HG03442 (cell line): ENCODE results near the gene ECI2.
"Not testable (repeated sequence)": the region's sequence is repeated elsewhere in the genome, so short reads cannot be mapped to it uniquely, and the experiment has no call there.

Source experiments
- ATAC-seq: cut with Tn5 transposase; IDR thresholded peaks from one replicate; pipeline ENCODE4 v1.9.1; 2021; ENCODE audit warnings: mild to moderate bottlenecking, moderate library complexity; ENCODE audit not compliant: unreplicated experiment

Gene ECI2

DNA sequence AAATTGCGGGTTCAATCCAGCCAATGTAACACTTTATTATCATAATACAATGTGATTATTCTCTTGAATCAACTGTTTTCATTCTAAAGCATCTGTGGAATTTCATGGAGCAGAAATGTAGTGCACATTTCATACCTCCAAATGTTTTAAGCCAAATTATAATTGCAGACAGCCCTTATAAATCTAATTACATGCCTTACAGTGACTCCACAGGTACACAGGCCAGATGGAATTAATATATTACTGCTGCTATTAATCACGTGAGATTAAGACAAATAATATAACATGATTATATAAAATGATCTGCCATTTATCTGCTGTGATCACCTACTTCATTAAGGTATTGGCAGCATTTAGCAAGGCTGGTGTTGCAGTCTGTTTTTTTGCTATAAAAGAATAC lies 9.7 kb upstream of the ECI2 start:
- ATAC-seq: no peak

DNA sequence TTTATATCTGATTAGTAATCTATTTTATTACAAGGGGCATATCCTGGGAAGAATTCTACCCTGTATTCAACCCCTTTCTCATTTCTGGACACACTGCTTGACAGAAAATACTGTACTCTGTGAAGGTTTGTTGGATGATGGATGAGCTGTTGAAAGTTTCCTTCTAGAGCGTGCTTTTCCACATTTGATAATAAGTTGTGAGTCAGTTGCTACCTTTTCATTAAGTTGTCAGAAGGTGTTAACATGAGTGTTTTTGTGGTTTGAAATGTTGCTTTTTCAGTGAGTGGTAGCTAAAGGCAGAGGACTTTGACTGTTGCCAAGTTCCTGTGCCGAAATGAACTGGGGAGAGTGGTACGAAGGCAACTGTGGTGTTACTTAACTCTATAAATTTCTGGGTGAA lies 3.9 kb upstream of the ECI2 start:
- no peak for ATAC-seq

DNA sequence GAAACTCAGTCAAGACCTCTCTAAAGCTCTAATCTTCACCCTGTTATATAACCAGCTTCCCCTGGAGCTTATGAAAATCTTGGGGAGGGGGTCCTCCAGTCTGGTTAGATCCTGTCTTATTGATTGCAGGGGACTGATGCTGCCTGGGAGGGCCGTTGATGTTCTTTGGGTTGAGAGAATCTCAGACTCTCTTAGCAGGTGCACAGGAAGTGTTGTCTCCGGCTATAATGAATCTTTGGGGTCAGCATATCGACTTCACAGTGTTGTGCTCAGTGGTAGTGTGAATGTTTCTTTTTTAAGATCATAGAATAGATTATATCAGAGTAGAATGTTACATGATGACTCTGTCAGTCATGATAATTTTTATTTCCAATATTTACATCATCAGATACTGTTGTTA lies 2.8 kb upstream of the ECI2 start:
- no peak for ATAC-seq

DNA sequence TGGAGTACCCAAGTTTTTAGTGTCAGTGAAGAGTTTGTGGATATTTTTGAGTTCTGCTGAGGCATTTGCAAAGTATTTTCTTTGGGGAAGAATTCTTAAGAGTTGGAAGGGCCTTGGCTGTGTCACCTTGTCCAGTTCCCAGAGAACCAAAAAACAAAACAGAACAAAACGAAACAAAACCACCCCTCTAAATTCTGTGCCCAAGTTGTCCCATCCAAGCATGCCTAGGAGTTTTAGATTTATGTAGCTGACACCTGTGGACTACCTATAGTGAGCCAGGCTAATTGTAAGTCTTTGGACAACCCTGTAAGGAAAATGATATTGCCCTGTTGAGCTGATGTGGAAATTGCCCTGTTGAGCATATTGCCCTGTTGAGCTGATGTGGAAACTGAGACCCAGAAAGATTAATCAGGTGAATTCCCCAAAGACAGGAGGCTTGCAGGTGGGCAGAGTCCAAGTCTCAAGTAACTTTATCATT lies 1.0 kb upstream of the ECI2 start:
- ATAC-seq: no peak

DNA sequence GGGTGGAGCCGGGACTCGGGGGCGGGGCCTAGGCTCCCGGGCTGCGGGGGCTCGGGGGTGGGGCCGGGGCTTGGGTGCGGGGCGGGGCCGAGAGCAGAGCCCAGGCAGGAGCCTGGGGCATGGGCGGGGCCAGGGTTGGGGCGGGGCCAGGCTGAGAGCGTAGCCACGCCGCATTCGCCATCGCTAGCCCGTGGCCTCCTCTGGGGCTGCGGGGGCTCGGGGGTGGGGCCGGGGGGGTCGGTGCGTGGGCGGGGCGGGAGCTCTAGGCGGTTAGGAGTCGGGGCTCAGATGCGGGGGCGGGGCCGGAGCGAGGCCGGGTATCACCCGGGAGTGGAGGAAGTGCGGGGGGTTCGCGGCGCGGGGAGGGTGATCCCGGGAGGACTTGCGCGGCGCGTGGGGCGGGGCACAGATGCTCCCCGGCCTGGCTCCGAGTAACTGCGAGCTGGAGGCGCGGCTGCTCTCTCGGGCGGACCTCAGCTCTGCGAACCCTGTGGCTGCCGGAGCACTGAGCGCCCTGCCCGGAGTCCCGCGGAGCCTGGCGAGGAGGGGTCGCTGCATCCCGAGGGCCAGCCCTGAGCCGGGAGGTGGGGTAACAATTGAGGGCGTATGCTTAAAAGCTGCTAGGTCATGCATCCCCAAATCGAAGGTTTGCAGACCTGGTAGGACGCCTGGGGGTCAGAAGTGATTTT lies 434 bp upstream of the ECI2 start:
- peak; percentile 62 for ATAC-seq

DNA sequence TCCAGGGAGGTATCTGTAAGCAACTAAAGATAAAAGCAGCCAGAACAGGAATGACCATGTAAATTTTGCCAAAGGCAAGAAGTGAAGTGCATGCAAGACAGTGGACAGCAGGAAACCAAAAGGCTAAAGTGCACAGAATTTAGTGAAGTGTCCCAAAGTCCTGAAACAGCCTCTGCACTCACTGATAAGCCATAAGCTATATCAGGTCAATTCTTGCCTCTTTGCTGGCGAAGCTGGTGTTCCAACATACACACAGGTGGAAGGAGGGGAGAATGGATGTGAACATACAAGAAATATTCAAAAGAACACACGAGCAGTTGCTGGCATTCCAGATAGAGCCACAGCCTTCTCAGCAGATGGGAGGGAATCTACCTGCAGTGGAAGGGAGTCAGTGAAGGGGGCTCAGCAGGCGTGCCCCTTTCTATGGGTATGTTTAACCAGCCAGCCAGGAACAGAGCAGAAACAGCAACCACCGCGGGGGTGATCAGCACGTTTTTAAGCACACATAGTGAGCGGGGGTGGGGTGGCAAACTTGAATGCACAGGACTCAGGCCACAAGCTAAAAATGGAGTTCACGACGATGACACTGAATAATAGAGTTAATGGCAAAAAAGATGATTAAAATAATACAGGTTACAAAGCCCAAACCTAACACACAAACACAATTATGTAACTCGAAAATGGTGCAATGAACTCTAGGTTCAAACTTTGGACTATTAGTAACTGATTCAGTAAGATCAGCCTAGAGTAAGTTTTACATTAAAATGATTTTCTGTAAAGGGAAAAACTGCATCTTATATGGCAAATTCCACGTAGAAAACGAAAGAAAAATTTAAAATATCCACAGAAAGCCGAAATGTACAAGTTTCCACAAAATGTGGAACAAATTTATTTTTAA lies 1.2 kb downstream of the ECI2 start:
- ATAC-seq: no peak

DNA sequence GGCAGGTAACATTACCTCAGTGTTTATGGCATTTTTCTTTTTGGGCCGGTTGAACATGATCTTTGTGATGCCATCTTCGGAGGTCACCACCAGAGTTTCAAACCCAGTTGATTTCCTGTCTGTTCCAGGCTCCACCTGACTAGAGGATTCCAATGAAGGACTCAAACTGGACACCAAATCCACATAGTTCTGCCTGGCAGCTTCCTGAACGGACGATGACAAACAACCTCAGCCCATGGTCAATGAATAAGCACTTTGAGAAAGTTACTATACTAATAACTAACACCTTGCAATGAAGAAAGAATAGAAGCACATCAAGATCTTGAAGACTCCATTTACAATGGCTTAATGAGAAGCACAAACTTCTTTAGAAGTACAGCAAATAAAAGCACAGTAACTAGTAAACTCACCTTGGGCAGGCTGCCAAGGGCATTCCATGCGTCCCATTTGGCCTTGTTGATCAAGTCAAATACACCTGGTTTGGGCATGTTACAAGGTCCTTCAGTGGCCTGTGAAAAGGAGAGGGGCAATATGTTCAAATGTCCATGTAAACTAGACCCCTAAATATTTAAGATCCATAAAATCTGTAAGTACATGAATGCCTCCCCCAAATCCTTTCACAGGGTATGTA lies 4.9 kb downstream of the ECI2 start:
- no peak for ATAC-seq

DNA sequence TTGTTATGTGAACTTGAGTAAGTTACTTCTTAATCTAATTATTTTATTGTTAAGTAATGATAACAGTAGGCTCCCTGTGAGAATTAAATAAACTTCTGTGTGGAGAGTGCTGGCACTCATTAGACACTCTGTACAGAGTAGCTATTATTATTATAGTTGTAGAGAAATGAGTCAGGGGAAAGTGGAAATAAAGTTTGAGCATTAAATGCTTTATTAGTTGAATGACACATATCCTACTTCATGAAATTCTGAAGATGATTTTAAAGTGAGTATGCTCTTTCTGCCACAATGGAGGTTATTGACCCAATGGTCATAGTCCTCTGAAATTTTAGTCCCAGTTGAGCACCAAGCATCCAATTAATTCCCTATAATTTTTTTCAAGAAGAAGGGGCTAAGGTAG lies 5.9 kb downstream of the ECI2 start:
- no peak for ATAC-seq

DNA sequence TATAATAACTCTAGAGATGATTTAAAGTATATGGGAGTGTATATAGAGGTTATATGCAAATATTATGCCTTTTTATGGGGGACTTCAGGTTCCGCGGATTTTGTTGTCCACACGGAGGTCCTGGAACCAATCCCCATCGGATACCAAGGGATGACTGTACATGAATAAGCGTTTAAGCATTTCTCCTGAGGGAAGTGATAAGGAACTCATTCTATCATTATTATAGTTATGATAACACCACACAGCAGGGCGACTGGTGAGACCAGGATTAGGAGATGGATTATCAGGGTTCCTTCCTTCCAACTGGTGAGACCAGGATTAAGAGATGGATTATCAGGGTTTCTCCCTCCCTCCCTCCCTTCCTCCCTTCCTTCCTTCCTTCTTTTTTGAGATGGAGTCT lies 6.6 kb downstream of the ECI2 start:
- ATAC-seq: no peak

DNA sequence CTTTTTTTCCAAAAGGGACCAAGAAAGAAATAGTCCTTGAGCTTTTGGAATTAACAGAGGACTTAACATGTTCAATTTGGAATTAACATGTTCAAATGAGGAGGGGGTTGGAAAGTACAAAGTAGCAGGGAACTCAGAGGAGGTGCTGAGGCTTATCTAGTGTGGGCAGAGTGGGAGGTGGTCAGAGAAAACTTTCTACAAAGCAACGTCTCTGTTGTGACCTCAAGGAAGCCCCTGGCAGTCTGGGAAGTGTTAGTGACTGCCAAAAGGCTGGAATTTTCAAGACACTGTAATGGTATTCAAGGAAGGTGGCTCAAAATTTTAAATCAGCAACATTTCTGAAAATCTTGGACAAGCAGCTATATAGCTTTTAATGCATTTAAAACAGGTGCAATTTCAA lies 7.3 kb downstream of the ECI2 start:
- ATAC-seq: no peak

DNA sequence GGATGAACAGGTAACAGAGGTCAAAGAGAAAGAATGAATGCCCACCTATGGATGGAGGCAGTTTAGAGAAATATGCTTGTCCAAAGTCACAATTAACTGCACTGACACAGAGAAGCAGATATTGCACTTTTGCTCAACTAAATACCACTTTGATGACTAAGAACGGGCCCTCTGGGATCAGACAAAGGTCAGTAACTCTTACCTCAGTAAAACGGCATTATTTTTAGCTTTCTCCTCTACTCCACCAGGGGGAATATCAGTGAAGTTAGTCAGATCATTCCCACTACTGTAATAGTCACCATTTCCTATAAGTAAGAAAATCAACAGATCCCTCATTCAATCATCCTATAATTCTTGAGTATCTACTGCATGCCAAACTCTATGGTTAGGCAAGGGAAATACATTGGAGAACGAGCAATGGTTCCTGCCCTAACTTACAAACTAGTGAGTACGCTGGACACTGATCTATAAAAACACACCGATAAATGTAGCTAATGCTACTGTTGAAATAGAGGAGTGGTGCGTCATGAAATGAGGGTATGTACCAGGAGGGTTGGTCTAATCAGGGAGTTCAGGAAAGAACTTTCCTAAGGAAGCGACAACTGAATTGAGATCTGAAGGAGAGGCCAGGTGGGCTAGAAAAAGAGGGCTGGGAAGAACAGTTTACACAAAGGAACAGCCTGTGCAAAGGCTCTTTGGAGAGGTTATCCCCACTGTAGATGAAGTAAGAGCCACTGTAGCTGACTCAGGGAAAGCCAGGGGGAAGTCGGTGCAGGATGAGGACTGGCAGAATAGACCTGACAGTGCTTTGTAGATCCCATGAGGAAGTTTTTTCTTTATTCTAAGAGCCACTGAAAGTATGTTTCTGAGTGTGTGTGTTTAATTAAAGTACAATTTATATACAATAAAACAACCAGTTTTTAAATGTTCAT lies 9.2 kb downstream of the ECI2 start:
- no peak for ATAC-seq

DNA sequence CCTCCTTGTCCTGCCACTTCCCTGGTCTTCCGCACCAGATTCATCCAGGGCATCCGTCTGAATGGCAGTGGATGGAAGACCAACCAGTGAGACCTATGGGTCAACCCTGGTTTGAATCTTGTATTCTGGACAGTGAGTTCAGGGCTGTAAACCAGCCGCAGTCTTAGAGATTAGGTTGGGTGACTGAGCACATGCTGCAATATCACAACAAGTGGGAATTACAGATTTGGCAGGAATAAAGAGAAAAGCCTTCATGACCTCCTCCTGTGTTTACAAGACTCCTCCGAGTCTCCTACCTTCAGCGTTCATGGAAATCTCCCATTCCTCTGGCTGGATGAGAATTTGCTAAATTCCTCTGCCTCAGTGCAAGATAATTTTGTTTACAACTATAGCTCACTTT lies 9.9 kb downstream of the ECI2 start:
- ATAC-seq: no peak

DNA sequence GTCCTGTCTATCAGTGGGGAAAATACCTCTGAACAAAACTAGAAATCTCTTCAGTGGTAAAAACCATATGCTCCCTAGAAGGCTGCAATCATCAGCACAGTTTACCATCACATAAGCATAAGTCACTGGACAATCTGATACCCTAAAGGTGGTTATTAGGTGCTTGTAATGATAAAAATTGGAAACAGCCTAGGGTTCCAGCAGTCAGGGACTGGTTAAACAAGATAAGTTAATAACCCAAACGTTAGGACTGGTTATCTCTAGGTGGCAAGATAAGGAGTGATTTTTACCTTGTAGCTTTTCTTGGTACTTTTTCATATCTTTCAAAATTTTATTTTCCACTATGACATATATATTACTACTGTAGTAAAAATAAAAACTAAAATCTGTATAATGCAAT lies 11.0 kb downstream of the ECI2 start:
- no peak for ATAC-seq

DNA sequence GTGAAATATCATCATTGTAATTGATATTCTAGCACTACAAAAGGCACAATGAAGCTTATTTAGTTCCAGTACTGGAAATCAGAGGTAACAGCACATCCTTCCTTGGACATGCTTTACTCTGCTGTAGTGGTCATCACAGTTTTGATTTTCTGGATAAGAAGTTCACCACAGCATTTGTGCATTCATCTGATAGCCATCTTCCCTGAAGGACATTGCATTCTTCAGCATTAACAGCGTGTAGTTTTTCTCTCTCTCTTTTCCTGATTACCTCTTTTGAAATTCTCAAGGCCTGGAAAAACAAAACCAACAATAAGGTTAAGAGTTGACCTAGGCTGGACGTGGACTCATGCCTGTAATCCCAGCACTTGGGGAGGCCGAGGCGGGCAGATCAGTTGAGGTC lies 19.6 kb downstream of the ECI2 start:
- ATAC-seq: no peak

DNA sequence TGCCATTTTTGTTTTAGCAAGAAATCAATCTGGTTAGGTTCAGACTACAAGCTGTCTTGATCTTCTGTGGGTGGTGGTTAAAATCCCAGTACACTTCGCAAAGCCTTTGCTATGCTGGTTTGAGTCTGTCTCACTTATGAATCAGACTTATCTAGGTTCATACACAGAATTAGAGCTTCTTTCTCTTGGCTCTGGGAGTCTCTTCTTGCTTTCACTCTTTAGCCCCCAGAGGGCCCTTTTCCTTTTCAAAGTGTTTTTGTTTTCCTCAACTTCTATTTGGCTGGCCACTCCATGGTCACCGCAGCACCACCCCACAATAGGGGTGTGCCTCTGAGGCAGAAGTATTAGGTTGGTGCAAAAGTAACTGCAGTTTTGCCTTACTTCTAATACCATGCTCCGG lies 21.3 kb downstream of the ECI2 start:
- no peak for ATAC-seq

DNA sequence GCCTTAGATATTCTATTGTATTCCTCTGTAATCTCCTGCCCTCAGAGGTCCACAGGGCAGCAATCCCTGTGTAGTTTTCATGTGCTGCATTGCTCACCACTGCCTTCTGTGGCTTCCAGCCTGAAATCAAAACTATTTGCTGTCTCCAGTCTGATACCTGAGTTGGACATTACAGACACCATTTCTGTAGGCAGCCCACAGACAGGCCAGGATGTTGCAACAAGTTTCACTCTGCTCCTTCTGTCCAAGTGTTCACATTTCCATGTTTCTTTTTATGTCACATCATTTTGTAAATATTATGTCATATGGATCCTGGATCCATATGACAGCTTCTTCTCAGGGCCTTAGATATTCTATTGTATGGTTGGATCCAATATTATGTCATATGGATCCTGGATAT lies 21.7 kb downstream of the ECI2 start:
- no peak for ATAC-seq

DNA sequence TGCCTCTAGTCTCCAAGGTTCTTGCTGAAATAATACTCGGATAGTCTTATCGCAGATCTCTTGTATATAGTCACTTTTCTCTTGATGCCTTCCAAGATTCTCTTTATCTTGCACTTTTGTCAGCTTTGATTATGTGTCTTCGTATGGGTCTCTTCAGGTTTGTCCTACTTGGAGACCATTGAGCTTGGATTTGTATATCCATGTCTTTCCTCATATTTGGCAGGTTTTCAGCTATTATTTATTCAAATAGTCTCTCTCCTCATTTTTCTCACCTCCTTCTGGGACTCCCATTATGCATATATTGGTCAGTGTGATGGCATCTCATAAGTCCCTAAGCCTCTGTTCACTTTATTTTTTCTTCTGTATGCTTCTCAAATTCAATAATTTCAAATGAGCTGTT lies 23.0 kb downstream of the ECI2 start:
- ATAC-seq: no peak

DNA sequence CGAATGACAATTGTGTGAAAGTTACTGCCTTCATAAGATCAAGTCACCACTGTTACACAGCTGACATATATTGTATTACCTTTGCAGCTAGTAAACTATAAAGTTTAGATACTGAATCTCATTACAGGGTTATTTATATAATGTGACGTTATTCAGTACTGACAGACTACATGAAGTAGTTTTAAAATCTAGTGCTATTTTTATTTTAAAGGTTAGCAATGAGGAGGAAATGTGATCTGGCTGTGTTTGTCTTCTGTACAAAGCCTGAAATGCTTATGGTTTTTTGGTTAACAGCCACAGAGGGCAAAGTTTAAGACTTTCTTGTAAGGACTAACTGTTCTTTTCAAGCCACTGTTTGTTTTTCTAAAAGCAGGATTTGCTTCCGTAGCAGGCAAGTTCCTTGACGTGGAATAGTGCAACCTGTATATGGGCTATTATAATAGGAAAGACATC lies 26.0 kb downstream of the ECI2 start:
- ATAC-seq: not testable (repeated sequence)

DNA sequence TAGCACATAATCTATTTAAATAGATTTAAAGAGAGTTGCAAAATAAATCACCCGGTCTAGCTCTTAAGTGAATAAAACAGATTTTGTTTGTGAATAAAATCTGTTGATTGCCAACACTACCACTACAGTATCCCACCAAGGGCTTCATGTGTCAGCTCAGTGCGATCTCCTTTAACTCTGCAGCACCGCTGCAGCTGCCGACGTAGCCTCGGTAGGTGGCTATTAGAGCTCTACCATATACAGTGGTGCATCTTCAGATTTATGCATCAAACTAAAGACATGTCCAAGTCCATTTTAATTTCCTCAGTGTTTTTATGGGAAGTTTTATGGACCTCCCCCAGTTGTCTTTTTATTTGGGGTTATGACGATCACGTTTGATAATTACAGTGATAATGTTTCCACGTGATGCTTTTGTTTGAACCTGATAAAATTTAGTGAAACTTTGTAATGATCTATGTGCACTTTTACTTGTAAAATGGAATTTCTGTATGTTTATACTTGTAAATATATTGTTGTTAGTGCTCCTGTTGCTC lies 26.7 kb downstream of the ECI2 start:
- no peak for ATAC-seq

DNA sequence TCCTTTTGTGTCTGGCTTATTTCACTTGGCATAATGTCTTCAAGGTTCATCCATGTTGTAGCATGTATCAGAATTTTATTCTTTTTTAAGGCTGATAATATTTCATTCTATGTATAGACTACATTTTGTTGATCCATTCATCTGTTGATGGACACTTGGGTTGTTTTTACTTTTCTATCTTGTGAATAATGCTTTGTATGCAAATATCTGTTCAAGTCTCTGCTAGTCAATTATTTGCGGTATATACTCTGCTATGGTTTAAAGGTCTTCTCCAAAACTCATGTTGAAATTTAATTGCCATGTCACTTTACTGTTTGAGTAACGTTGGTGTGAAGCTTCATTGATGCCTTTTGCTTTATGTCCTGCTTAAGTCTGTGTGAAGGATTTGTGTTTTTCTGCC lies 27.5 kb downstream of the ECI2 start:
- no peak for ATAC-seq
